ENCODE measurements around the gene ICAM1. TPM values are rescaled to one million over a fixed set of nuclear protein-coding genes. Genes with fewer than 3 reads are reported as not detected.

ICAM1 gene
- total RNA-seq = 10 to 100 TPM in 1 of 2 donors, 1 to 10 TPM in 1; 8.9 to 25.1 TPM

DNA sequence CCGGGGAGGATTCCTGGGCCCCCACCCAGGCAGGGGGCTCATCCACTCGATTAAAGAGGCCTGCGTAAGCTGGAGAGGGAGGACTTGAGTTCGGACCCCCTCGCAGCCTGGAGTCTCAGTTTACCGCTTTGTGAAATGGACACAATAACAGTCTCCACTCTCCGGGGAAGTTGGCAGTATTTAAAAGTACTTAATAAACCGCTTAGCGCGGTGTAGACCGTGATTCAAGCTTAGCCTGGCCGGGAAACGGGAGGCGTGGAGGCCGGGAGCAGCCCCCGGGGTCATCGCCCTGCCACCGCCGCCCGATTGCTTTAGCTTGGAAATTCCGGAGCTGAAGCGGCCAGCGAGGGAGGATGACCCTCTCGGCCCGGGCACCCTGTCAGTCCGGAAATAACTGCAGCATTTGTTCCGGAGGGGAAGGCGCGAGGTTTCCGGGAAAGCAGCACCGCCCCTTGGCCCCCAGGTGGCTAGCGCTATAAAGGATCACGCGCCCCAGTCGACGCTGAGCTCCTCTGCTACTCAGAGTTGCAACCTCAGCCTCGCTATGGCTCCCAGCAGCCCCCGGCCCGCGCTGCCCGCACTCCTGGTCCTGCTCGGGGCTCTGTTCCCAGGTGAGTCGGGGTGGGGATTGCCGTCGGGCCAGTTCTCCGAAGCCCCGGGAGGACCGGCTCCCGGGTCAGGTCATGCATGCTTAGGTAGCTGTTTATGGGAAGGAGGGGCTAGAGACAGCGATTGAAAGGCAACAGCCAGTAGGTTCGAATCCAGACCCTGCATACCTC is at the start of gene ICAM1:
ICAM1 (plus strand) TSS at position 505 of the 779 bp plus-strand sequence; CDS start at position 545, 40 bp downstream.
- Histone ChIP-seq H3K4me3 (peak within 1 kb of the TSS; percentile 19 to 28), H3K27ac (peak within 1 kb of the TSS; percentile 47 to 52), H3K36me3 (no peaks in the 10 kb centered on the region), H3K9me3 (no peaks in the 10 kb centered on the region), H3K4me1 (replicated peaks) (no peaks in the 10 kb centered on the region), H3K27me3 (replicated peaks; ENCODE audit: insufficient read depth) (no peaks in the 10 kb centered on the region)
- DNase-seq (ENCODE audit: low spot score) = peak; percentile 54
- TF ChIP-seq POLR2A (IDR thresholded peaks at IDR 0.05) (peak; percentile 60), POLR2AphosphoS5 (IDR thresholded peaks at IDR 0.05) (peak; percentile 73)
- TF ChIP-seq, protein P1, sequence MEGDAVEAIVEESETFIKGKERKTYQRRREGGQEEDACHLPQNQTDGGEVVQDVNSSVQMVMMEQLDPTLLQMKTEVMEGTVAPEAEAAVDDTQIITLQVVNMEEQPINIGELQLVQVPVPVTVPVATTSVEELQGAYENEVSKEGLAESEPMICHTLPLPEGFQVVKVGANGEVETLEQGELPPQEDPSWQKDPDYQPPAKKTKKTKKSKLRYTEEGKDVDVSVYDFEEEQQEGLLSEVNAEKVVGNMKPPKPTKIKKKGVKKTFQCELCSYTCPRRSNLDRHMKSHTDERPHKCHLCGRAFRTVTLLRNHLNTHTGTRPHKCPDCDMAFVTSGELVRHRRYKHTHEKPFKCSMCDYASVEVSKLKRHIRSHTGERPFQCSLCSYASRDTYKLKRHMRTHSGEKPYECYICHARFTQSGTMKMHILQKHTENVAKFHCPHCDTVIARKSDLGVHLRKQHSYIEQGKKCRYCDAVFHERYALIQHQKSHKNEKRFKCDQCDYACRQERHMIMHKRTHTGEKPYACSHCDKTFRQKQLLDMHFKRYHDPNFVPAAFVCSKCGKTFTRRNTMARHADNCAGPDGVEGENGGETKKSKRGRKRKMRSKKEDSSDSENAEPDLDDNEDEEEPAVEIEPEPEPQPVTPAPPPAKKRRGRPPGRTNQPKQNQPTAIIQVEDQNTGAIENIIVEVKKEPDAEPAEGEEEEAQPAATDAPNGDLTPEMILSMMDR (IDR thresholded peaks at IDR 0.05) = peak in 1 of 4 experiments; percentile 38
- 2% methylated on average over 49 of the region's 51 CpGs for WGBS
- intact Hi-C loops (cut with DNase I) = loop anchor here (2.0 to 5.0 kb wide), 2 partner anchors 41 to 118 kb away; no protein-coding TSS in a partner anchor

- H3K36me3 ChIP-seq = no peaks in the 10 kb centered on the region
- H3K4me3 ChIP-seq = no peak overlapping the region
- no peak overlapping the region for H3K27ac ChIP-seq
- WGBS = 81% methylated on average over 14 of the region's 14 CpGs
- peaks cover 3% of the 10 kb centered on the region for H3K4me1 ChIP-seq (replicated peaks)
- intact Hi-C loops (cut with DNase I) = no loop called here
- no peak for TF ChIP-seq POLR2A (IDR thresholded peaks at IDR 0.05)
- TF ChIP-seq POLR2AphosphoS5 (IDR thresholded peaks at IDR 0.05) = no peak
- TF ChIP-seq, protein P1 (IDR thresholded peaks at IDR 0.05) = no peak
- no peaks in the 10 kb centered on the region for H3K27me3 ChIP-seq (replicated peaks; ENCODE audit: insufficient read depth)
- H3K9me3 ChIP-seq = no peaks in the 10 kb centered on the region
- no peak for DNase-seq (ENCODE audit: low spot score)
Measured at GRCh38 chr19:10222201-10222890, 48.6 kb upstream of the ICAM1 start.

- H3K27me3 ChIP-seq (replicated peaks; ENCODE audit: insufficient read depth) = no peaks in the 10 kb centered on the region
- H3K36me3 ChIP-seq = no peaks in the 10 kb centered on the region
- peaks cover 3% of the 10 kb centered on the region for H3K4me1 ChIP-seq (replicated peaks)
- intact Hi-C loops (cut with DNase I) = no loop called here
- H3K9me3 ChIP-seq = no peaks in the 10 kb centered on the region
- H3K4me3 ChIP-seq = no peak overlapping the region
- TF ChIP-seq POLR2AphosphoS5 (IDR thresholded peaks at IDR 0.05) (no peak), POLR2A (IDR thresholded peaks at IDR 0.05) (no peak)
- TF ChIP-seq, protein P1 (IDR thresholded peaks at IDR 0.05) = no peak
- no peak for DNase-seq (ENCODE audit: low spot score)
- no peak overlapping the region for H3K27ac ChIP-seq
- 95% methylated on average over 28 of the region's 28 CpGs for WGBS
Measured at GRCh38 chr19:10223488-10224213, 47.3 kb upstream of the ICAM1 start.

- H3K4me1 ChIP-seq (replicated peaks) = peaks cover 3% of the 10 kb centered on the region
- no peaks in the 10 kb centered on the region for H3K36me3 ChIP-seq
- no peaks in the 10 kb centered on the region for H3K9me3 ChIP-seq
- no peak for DNase-seq (ENCODE audit: low spot score)
- intact Hi-C loops (cut with DNase I) = no loop called here
- H3K27me3 ChIP-seq (replicated peaks; ENCODE audit: insufficient read depth) = no peaks in the 10 kb centered on the region
- H3K27ac ChIP-seq = no peak overlapping the region
- no peak overlapping the region for H3K4me3 ChIP-seq
- TF ChIP-seq POLR2AphosphoS5 (IDR thresholded peaks at IDR 0.05) (no peak), POLR2A (IDR thresholded peaks at IDR 0.05) (no peak)
- TF ChIP-seq, protein P1 (IDR thresholded peaks at IDR 0.05) = no peak
- WGBS = 93% methylated on average over 23 of the region's 23 CpGs
Measured at GRCh38 chr19:10224337-10224736, 46.6 kb upstream of the ICAM1 start.

Measured in prostate gland (tissue), 2 donors.